Kidney (tissue), 14 donors: ENCODE measurements around the gene ANKRD66. TPM values are rescaled to one million over a fixed set of nuclear protein-coding genes. Genes with fewer than 3 reads are reported as not detected.

Experiments
- DNase-seq, 5 donors: peaks; one replicate each; pipeline ENCODE4 v3.0.0-alpha.2; 2013 to 2020
- FAIRE-seq: peaks from 2 replicates; lab custom pipeline; 2012; peaks lifted over from hg19 to GRCh38; lab: Jason Lieb, UNC
- H3K27ac ChIP-seq, 2 donors: one replicate each; pipeline ENCODE4 v1.7.0; 2013; ENCODE audit warnings: low read depth in 2 of 2, low read length in 2 of 2, inconsistent platforms in 1 of 2
- H3K27me3 ChIP-seq: one replicate; pipeline ENCODE4 v1.7.1; 2013; ENCODE audit warnings: low read length, inconsistent platforms; ENCODE audit not compliant: control insufficient read depth, insufficient read depth
- H3K36me3 ChIP-seq, 3 donors: one replicate each; pipeline versions ENCODE4 v1.7.0 to v1.7.1; 2013; ENCODE audit warnings: low read length in 3 of 3, control low read depth in 1 of 3, inconsistent platforms in 1 of 3; ENCODE audit not compliant: insufficient read depth in 3 of 3, control insufficient read depth in 2 of 3
- H3K4me1 ChIP-seq, 3 donors: one replicate each; pipeline versions ENCODE4 v1.7.0 to v1.7.1; 2013; ENCODE audit warnings: low read length in 3 of 3, inconsistent platforms in 1 of 3, low read depth in 1 of 3; ENCODE audit not compliant: control insufficient read depth in 2 of 3, insufficient read depth in 2 of 3
- H3K4me3 ChIP-seq, 3 donors: one replicate each; pipeline versions ENCODE4 v1.7.0 to v1.8.1; 2013; ENCODE audit warnings: low read length in 3 of 3, control low read depth in 1 of 3, inconsistent platforms in 1 of 3
- H3K9ac ChIP-seq, 3 donors: one replicate each; pipeline versions ENCODE4 v1.7.0 to v1.7.1; 2013; ENCODE audit warnings: low read length in 3 of 3, control low read depth in 1 of 3, inconsistent platforms in 1 of 3
- H3K9me3 ChIP-seq, 3 donors: one replicate each; pipeline versions ENCODE4 v1.7.0 to v1.7.1; 2013; ENCODE audit warnings: low read length in 3 of 3, control low read depth in 1 of 3, inconsistent platforms in 1 of 3; ENCODE audit not compliant: control insufficient read depth in 2 of 3, insufficient read depth in 1 of 3
- intact Hi-C: fragments of 100-400 bp; cut with DNase I; formaldehyde crosslinking; loops from one replicate; pipeline ENCODE4 v1.11.1; 2022
- polyA plus RNA-seq: library from polyadenylated mRNA; stranded (reverse); fragments of 350-450 nt; fragmentation: Illumina TruSeq; extraction: RNeasy Lipid Tissue Mini Kit (QIAGEN cat#74804); gene quantifications from one replicate; pipeline ENCODE4 v1.2.3, GENCODE V29; 2014; ENCODE audit warnings: low read depth, low replicate concordance; ENCODE audit not compliant: insufficient read depth
- total RNA-seq: library from RNA; stranded (reverse); fragmentation: NEBNext Ultra II Directional; extraction: Animal tissue kit (Norgen Biotek cat#: 25700); gene quantifications from one replicate; pipeline ENCODE4 v1.2.1, GENCODE V29; 2021
- TF ChIP-seq, protein P1 (sequence below): IDR thresholded peaks from 3 replicates; pipeline ENCODE4 v1.5.1; 2012; ENCODE audit warnings: mild to moderate bottlenecking, moderate library complexity, borderline replicate concordance; ENCODE audit not compliant: insufficient read depth; ENCODE audit errors: extremely low read depth
- donor health status: control.
- donor health status: control.
- donor health status: control.
- donor health status: control.
- donor health status: control.
- donor health status: DM: yes; HTN: yes; CAD: no.
- donor health status: Normal renal cell carcinoma (clear cell type).

The ANKRD66 gene
- total and polyA plus RNA-seq, 2 donors from 2014 or later, result not detected

DNA sequence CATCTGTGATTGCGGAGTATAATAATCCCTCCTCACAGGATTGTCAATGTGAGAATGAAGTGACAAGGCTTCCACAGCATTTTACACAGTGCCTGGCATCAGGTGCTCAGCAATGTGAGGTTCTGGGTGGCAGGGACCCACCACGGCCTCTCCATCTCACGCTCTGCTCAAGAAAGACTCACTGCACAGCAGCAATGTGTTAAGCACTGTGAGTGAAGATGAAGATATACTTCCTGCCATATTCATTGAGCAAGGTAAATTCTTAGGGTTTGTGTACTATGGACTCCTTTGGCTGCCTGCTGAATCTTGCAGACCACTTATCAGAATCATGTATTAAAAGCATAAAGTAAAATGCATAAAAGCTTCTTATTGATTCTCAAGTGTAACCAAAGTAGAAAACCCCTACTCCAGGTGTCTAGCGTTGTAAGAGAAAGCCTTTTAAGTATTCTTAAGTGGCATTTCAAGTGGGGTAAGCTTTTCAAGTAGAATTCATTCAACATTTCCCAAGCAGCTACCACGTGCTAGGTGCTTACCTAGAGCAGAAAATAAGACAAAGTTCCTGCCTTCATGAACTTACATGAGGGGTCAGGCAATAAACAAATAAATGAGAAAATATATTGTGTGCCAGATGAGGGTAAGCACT is 29.5 kb downstream of the ANKRD66 start:
- FAIRE-seq (no peak), DNase-seq (no peak)
- Histone ChIP-seq H3K4me1 (no peaks in the 10 kb centered on the region), H3K9ac (no peak overlapping the region), H3K36me3 (no peaks in the 10 kb centered on the region), H3K9me3 (no peaks in the 10 kb centered on the region), H3K27me3 (no peaks in the 10 kb centered on the region), H3K4me3 (no peak overlapping the region), H3K27ac (no peak overlapping the region)
- TF ChIP-seq, protein P1, sequence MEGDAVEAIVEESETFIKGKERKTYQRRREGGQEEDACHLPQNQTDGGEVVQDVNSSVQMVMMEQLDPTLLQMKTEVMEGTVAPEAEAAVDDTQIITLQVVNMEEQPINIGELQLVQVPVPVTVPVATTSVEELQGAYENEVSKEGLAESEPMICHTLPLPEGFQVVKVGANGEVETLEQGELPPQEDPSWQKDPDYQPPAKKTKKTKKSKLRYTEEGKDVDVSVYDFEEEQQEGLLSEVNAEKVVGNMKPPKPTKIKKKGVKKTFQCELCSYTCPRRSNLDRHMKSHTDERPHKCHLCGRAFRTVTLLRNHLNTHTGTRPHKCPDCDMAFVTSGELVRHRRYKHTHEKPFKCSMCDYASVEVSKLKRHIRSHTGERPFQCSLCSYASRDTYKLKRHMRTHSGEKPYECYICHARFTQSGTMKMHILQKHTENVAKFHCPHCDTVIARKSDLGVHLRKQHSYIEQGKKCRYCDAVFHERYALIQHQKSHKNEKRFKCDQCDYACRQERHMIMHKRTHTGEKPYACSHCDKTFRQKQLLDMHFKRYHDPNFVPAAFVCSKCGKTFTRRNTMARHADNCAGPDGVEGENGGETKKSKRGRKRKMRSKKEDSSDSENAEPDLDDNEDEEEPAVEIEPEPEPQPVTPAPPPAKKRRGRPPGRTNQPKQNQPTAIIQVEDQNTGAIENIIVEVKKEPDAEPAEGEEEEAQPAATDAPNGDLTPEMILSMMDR, result no peak
- intact Hi-C loops, result no loop called here

DNA sequence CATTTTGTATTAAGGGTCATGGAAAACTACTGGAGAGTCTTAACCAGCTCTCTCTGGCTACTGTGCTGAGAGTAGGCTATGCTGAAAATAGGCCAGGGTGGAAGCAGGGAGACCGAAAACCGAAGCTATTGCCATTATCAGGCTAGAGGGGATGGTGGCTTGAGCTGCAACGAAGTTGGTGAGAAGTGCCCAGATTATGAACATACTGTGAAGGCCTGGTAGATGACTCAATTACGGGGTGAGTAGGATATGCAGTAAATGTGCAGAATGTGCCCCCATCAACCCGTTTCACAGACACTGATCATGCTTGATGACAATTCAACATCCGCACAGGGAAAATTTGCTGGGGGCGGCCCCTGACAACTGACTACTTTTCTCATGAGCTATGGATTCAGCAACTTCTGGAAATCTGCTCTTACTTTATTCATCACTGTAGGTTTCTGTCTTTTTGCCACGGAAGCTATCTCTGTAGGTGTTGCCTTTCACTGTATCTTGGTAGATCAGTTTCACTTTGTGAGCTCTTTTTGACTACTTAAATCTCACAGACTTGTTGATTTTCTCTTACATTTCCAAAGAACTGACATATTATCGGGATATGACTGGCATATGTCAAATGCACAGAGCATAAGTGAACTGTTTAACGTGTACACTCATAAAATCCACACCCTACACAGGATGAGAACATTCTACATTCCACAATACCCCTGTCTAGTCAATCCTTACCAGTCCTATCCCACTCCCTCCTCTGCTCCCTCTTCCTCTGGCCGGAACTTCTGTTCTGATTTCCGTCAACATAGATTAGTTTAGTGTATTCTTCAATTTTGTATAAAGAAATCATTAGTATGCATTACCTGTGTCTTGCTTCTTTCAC is 31.0 kb downstream of the ANKRD66 start:
- Histone ChIP-seq H3K4me3 (no peak overlapping the region), H3K27me3 (no peaks in the 10 kb centered on the region), H3K9ac (no peak overlapping the region), H3K9me3 (no peaks in the 10 kb centered on the region), H3K4me1 (no peaks in the 10 kb centered on the region), H3K36me3 (no peaks in the 10 kb centered on the region), H3K27ac (no peak overlapping the region)
- no peak for DNase-seq
- intact Hi-C loops, result no loop called here
- TF ChIP-seq, protein P1, result no peak
- FAIRE-seq, result no peak

DNA sequence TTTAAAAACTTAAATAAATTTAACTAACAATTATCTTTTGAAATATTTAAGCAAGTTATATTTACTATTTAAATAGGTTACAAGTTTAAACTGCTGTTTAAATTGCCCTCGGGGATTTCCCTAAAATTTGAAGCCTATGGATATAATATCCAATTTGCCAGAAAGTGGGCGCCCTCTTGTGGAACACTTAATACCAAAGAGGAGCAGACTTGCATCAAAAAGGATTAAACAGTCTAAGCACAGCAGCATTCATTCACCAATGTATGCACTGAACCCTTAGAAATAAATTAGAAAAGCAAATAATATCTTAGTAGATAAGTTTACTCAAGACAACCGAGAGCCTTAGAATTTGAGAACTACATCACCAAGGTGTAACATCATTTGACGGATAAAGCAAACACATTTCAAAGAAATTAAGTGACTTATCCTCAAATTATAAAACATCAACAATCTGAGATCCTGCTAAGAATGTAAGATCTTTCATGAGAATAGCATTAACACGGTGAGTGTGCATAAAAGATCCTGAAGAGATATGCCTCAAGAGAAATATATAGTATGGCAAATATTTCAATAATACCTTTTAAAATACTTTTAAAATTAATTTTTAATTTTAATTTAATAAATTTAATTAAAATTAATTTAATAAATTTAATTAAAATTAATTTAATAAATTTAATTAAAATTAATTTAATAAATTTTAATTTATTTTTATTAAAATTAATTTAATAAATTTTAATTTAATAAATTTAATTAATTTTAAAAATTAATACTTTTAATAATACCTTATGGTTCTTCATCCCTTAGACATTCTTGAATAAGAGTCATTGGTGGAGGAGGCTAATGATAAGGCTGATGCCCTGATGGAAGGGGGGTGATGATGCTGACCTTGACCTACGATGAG is 35.0 kb downstream of the ANKRD66 start:
- H3K36me3 ChIP-seq, result no peaks in the 10 kb centered on the region
- no peak overlapping the region for H3K9ac ChIP-seq
- intact Hi-C loops, result no loop called here
- no peaks in the 10 kb centered on the region for H3K9me3 ChIP-seq
- no peak overlapping the region for H3K27ac ChIP-seq
- H3K4me3 ChIP-seq, result no peak overlapping the region
- TF ChIP-seq, protein P1, result peak; percentile 58
- DNase-seq (peak in 4 of 5 donors; percentile 45 to 87 (median 72)), FAIRE-seq (peak; percentile 98)
- no peaks in the 10 kb centered on the region for H3K4me1 ChIP-seq
- no peaks in the 10 kb centered on the region for H3K27me3 ChIP-seq
